Stimulated activated CD4-positive, alpha-beta T cell treated with anti-CD3 and anti-CD28 coated beads, Interleukin-2, amount 100 ng/mL, for 48 hours (primary cell): ENCODE data around the gene GRPEL1.

Source experiments
- DNase-seq, 2 donors: peaks; one replicate each; pipeline ENCODE4 v3.0.0-alpha.2; 2020

The GRPEL1 gene

DNA sequence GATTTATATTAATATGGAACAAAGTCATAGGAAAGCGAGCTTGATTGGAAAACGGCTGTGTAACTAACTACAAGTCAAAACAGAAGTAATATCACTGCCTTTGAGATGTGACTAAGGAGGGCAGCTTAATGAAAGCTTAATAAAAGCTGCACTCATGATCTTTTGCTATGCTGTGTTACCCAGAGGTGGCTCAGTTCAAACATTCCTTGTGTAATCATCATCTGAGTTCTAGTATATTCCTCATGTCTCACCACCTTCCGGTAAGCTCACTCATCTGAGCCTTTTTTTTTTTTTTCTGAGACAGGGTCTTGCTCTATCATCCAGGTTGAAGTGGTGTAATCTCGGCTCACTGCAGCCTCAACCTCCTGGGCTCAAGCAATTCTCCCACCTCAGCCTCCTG, 5.0 kb downstream of the GRPEL1 start:
- no peak for DNase-seq

DNA sequence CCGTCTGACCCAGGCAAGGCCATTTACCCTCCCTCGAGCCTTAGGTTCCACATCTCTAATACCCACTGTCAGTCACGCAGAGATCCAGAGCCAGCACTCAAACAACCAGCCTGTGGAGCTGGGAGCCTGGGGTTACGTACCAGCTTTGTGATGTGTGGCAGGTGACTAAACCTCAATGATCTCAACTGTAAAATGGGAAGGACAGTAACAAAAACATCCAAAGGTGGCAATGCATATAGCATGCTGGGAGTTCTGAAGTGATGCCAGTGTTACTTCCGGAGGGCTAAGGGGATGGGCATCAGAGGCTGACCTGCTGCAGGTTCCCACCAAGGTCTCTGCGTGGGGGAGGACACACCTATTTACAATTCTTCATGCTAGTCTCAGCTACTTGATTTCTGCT, 6.0 kb downstream of the GRPEL1 start:
- no peak for DNase-seq

DNA sequence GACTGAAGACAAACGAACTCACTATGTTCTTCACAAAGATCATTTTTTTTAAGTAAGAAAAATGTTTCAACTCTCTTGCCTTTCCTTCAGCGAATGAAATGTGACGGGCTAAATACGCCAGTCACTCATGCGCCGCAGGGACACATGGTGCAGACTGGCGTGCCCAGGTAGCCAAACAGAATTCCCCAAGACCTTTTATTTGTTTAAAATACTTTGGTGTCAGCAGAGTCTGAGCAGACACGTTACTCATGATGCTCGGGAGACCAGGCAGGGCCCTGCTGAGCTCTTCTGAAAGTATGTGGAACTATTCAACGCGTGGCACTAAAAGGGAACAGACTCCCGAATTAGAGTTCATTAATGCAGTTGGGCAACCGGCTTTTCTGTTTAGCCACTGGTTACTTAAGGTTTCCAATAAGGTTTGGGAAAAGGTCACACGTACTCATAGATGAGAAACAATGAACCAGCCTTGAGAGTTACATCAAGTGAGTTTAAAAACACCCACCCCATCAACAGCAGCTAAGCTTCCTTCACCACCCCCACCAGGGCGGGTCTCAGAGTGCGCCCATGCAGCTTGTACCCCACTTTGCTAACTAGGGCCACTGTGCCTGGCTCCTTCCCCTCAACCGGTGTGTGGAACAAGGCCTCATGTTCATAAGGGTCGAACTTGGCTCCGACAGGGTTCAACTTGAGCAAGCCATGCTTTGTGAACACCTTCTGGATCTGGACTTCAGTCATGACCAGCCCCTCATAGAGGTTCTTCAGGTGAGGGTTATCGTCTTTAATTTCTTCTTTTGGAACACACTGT, 7.3 kb downstream of the GRPEL1 start:
- no peak for DNase-seq

DNA sequence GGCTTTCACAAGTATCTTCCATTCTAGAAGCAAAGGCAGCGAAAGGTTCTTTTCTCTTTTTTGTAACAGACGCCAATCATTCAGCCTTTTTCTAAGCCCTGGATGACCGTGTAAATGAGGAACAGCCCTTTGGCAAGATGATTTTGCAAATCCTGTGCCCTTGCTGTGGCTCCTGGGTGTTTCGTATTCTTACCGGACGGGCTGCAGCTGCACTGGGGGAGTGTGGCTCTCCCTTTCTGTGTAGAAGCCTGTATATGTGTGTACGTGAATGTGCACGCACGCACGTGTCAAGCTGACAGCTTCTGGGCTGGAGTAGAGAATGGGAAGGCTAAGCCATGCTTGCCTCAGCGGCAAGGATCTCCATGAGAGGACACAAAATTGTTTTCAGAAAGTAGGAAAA, 8.2 kb downstream of the GRPEL1 start:
- DNase-seq, result no peak

DNA sequence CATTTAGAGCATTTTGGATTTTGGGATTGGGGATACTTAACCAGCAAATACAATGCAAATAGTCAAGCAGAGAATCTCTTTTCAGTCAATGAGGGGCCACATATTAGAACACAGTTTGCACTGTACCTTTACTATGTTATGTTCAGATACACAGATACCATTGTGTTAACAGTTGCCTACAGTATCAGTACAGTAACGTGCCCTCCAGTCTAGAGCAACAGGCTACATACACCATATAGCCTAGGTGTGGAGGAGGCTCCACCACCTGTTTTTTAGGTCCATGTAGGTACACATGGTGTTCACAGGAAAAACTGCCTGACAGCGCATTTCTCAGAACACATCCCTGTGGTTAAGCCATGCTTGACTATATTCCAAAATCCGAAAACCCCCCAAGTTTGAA, 9.1 kb downstream of the GRPEL1 start:
- DNase-seq, result no peak

DNA sequence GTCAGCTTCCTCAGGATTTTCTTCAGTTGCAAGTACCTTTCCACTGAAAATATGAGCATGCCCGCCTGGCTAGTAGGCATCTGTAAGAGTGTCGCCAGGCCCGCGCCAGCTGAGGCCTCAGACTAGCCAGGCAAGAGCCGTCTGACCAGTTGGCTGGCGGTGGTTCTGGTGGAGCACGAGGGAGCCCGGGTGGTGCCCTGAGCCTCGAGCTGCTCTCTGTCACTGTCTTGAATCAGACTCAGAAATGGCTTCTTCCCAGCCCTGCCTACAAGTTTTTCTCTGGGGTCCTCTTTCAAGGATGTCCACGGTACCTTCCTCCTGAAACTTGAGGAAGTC, 11.9 kb downstream of the GRPEL1 start:
- DNase-seq, result no peak

DNA sequence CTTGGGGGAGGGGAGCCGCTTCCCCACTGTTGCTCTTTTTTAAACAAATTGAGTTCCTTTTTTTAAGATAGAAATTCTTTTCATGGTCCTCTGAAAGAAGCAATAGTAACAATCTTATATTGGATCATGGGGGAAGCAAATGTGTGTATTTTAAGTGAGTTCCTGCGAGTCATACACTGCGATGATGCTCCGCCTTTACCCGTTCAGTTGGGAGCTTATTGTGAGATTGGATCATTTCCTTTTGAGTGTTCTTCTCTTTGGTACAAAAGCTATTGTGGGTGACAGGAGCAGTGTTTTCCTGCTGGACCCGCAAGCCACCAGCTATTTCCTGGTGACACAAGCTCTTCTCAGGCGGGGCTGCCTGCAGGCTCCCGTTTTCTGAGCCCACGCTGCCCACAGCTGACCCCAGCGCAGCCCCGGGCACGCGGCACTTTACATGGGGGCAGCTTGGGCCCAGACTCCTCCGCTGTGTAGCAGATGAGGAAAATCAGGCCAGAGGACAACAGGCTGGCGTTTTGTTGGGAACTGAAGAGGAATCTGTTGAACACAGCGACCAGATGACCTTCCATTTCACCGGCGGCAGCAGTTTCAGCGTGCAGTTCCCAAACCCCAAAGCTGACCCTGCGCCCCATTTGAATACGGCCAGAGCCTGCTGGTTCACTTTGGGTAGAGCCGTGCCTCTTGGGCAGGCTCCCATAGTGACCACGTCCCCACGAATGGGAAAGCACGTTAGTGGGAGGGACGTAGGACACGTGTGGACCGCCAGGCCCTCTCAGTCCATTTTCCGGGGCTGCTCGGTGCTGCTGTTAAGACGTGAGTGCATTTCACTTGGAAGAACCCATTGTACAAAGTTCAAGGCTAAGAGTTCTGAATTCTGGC, 12.5 kb downstream of the GRPEL1 start:
- DNase-seq, result no peak

DNA sequence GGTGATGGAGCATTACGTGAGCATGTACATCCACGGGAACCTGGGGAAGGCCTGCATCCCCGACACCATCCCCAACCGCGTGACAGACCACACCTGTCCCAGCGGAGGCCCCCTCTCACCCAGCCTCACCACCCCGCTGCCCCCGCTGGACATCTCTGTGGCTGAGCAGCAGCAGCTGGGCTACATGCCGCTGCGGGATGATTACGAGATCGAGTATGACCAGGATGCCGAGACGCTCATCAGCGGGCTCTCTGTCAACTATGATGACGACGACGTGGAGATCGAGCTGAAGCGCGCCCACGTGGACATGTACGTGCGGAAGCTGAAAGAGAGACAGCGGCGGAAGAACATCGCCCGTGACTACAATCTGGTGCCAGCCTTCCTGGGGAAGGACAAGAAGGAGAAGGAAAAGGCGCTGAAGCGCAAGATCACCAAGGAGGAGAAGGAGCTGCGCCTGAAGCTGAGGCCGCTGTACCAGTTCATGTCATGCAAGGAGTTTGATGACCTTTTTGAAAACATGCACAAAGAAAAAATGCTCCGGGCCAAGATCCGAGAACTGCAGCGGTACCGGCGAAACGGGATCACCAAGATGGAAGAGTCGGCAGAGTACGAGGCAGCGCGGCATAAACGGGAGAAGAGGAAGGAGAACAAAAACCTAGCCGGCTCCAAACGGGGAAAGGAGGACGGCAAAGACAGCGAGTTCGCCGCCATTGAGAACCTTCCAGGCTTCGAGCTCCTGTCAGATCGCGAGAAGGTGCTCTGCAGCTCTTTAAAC, 13.6 kb downstream of the GRPEL1 start:
- no peak for DNase-seq

DNA sequence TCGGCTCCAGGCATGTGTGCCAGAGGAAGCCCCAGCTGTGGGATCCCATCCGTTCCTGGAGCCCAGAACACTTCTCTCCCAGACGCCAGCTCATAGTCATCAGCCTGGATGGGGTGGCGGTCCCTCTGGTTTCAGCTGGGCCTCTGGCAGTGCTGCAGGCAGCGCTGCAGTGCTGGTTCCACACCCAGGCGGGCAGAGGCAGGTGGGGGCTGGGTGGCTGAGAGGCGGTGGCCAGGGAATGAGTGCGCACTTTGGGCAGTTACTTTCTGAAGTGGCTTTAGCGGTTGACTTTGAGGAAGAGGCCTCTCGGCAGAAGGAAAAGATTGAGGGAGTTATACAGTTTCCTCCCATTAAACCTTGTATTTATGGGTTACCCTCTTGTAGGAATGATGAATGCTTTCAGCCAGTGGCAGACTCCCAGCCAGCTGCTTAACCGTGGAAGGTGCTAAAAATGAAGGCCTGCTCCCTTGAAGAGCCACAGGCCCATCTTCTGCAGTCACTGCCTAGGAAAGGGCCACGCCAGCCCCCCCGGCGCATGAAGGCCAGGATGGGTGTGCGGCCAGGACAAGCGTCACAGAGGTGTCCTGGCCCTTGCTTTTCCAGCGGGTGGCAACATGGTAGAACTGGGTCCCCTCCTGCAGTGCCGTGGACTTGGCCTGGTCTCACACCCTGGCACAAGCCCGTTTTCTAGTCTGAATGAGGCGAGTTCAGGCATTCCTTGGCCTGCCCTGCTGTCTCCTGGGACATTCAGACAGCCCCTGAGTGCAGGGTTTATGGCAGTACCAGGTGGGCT, 14.7 kb downstream of the GRPEL1 start:
- no peak for DNase-seq

DNA sequence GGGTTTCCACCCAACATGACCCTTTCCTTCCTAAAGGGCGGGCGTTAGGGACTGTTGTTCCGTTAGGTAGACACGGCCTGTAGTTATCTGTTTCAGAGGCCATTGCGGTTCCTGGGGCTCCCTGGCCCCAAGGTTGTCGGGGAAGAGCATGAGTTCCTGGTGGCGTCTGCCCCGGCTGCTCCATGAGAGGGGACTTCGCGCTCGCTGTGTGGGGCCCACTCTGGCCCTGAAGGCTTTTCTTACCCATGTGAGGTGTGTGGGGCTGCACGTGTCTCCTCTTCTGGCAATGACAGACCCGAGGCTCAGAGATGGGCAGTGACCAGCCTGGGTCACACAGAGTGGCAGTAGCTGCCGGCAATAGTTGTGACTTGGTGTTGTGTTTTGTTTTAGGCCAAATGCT, 15.6 kb downstream of the GRPEL1 start:
- DNase-seq, result no peak

DNA sequence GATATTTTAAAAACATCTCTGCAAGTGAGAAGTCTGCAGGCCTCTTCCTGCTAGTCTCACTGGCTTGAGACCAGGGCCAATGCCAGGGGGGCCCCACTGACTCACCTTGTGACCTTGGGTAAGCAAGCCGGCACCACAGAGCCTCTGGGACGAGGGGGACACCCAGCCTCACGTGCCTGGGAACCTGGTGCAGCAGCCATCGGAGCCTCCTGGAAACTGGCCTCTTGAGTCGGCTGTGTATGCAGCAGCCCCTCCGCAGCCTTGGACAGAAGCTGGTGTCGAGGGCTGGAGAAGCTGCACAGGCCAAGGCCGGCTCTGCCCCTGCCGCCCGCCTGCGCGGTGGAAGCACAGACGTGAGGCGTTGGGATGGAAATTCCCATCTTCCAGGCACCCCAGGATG, 16.0 kb downstream of the GRPEL1 start:
- DNase-seq, result no peak

DNA sequence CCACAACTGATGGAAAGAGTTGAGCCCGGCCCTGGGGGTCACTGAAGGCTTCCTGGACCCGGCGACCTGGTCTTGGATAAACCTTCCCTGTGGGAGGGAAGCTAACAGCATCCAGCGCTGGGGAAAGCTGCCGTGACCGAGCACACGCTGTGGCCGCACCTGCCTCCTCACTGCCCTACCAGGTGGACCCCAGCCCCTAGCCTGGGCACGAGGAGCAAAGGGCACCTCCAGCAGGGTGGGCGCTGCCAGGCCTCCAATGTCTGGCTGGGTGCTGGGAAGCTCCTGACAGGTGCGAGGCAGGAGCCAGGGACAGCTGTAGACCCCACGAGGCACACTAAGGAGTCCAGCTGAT, 16.7 kb downstream of the GRPEL1 start:
- no peak for DNase-seq

DNA sequence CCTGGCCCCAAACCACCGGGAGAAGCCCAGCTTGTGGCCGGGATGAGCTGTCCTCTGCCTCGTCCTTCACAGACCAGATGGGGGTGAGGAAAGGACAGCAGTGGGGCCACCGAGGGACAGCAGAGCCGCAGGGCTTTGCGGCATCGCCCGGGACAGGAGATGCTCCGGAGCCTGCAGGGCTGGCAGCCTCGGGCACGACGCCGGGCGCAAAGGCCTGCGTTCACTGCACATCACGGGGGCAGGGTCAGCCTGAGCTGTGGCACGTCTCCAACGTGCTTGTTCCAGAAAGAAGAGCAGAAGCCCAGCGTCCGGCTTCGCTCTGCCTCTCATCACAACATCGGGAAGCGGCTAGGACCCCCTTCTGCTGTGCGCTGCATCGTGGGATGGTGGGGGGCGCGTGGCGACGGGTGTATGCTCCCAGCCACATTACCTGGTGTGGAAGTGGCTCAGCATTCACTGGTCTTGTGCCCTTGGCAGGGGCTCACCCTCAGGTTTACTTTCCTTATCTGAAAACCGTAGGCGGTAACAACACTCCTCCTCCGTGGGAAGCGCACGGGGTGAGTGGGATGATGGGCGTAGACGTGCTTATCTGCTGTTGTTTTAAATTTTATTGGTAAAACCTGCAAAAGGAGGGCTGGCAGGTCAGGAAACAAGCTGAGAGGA, 17.3 kb downstream of the GRPEL1 start:
- no peak for DNase-seq

DNA sequence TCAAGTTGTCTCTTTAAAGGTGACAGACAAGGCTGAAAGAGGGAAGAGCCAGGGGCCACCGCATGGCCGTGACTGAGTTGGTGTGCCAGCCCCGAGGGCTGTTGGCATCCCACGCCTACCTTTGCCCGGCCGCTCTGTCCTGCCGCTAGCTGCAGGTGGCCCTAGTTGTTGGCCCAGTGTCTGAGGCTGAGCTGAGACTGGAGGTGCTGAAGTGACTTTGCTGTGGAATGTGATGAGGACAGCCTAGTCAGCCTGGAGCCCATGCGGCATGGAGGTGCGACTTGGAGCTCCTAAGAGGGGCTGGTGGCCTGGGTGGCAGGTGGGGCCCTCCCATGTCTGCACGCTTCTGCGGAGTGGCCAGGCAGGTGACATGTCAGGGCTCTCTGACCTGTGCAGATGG, 18.1 kb downstream of the GRPEL1 start:
- no peak for DNase-seq

DNA sequence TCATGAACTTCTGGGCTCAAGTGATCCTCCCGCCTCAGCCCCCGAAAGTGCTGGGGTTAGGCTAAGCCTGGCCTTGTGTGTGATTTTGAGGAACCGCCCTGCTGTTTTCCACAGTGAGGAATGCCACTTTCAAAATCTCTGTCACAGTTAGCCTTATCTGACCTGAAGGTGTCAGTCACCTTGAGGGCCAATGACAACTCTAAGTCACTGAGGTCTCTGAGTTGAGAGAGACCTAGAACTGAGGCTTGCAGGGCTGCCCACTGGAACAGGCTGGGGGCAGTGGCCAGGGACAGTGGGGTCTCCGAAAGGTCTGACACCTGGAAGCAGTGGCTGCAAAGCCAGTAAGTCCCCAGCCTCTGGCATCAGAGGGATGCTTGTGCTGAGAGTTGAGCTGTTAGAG, 18.6 kb downstream of the GRPEL1 start:
- DNase-seq, result no peak

DNA sequence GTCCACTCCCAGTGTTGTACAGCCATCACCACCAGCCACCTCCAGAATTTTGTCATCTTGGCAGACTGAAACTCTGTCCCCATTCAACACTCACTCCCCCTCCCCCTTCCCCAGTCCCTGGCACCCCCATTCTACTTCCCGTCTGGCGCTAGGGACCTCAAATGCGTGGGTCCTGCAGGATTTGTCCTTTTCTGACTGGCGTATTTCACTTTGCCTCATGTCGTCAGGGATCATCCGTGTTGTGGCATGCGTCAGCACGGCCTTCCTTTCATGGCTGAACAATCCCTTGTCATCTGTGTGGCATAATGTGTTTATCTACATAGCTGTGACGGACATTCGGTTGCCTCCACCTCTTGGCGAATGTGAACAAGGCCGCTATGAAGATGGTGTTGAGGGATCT, 19.2 kb downstream of the GRPEL1 start:
- no peak for DNase-seq

DNA sequence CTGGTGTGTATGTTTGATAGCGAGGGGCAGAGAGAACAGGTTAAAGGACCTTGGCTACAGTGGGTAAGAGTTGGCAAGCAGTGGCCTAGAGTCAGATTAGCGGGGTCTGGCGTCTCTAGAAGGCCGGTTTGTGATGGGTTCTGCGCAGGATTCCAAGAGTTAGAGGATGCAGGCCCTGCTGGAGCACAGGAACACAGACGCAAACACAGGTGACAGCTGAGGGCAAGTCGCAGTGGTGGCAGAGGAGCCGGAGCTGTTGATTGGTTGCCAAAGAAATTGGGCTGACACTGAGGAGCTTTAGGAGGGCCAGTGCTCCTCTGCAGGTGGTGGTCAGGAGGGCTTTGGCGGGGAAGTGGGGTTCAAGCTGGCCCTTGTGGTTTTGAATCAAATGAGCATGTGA, 20.9 kb downstream of the GRPEL1 start:
- DNase-seq, result no peak

DNA sequence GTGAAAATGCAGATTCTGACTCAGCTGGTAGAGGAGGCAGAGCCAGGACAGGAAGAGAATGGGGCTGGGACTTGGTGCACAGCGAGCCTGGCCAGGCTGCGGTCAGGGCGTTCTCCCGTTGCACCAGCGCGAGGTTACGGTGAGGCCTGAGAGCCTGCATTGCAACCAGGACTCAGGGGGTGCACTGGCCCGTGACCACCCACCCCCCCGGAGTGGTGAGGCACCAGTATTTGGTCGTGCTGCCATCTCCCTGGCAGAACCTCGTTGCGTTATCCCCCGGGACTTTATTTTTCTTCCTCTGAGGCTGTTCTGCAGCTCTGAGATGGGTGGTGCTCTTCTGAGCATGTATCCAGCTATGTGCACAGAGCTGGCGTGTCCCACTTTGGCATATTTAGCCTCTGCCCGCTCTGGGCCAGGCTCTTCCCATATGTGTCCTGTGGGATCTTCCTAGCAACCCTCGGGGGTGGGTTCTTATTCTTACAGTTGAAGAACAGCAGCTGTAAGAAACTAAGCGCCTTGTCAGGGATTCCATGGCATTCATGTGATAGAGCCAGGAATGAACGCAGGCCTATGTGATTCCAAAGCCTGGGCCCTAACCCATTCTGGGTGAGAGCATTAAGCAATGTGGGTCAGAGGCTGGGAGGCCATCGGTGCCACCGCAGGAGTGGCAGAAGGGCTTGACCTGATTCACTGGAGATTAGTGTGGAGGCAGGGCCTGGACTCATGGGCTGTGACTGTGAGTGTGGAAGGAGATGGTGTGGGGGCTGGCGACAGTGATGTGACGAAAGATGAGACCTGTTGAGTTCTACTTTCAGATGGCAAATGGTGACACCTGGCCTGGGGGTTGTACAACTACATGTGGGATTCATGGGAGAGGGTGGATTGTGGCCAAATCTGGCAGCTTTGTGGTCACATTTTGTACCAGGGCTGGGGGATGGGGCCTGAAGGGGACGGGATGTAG, 21.6 kb downstream of the GRPEL1 start:
- DNase-seq, result no peak

DNA sequence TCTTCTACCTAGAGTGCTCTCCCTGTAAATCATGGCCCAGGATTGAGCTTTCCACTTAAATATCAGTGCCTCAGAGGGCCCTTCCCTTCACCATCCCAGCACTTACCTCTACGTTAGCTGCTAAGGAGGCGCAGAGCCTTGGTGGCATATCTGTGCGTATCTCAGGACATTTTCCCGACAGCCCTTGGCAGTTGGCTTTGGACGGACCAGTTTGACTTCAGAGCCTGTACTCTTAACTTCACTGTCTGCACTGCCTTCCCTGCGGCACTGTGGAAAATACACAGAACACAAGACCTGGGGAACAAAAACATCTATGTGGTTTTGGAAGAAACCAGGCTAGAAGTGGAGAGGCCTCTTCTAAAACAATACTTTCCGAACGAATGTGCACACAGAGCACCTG, 22.3 kb downstream of the GRPEL1 start:
- no peak for DNase-seq

DNA sequence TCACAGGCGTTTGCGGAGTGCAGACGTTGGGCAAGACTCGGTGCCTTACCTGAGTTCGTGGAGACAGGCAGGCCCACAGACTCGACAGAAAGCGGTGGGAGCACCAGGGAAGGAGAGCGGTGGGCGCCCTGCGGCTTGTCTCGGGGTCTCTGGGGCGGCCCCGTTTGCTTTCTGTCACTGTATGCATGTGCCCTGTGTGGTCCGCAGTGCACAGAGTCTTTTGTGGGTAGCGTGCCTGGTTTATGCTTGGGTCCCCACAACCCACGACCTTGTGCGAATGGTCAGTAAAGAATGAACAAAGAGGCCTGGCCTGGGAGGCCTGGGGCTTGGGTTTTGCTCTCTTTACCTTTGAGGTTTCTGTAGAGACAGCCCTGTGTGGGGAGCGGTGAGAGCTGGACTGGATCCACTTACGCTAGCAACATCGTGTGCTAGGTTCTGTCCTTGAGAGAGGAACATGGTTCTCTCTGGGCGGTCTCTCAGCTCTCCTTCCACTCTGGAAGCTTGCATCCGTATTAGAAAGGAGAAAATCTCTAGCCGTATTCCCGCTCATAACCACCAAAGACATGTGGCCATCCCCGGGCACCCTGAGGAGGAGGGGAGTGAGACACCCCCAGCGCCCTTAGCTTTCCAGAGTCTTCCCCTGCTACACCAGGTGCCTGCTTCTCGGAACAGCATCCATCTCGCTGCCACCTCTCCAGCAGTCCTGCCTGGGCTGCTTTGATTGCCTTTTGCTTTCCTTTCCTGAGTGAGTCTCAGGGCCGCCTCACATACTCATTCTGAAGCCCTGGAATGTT, 23.5 kb downstream of the GRPEL1 start:
- DNase-seq, result no peak
